ENCODE results near the gene LAMA2. TPM values are rescaled to one million over a fixed set of nuclear protein-coding genes. Genes with fewer than 3 reads are reported as not detected.

Gene LAMA2
- total and polyA plus RNA-seq, 2 experiments from 2014 or later = 0.91 to 6.4 TPM

- Histone ChIP-seq H3F3A (replicated peaks; ENCODE audit: low read depth) (no peaks in the 10 kb centered on the region), H3K79me2 (replicated peaks; ENCODE audit: insufficient read depth) (no peaks in the 10 kb centered on the region), H3K4me3 (no peak overlapping the region), H3K4me2 (no peak overlapping the region), H3K4me1 (ENCODE audit: insufficient read depth) (peaks cover 17% of the 10 kb centered on the region), H2AFZ (no peak overlapping the region), H3K36me3 (ENCODE audit: insufficient read depth) (no peaks in the 10 kb centered on the region), H4K20me1 (replicated peaks; ENCODE audit: insufficient read depth) (no peaks in the 10 kb centered on the region), H3K9me2 (ENCODE audit: insufficient read depth) (peaks cover 5% of the 10 kb centered on the region; the same call in 1 of the 2 replicates), H3K27ac (ENCODE audit: low read depth) (no peak overlapping the region), H3K27me3 (ENCODE audit: insufficient read depth) (no peaks in the 10 kb centered on the region)
- no peaks in the 10 kb centered on the region for H3K9me3 Mint-ChIP-seq
- DNase-seq (ENCODE audit: low spot score) (no peak), ATAC-seq (no peak)
- H3K36me3 Mint-ChIP-seq (ENCODE audit: low read depth) = peaks cover 3% of the 10 kb centered on the region; the same call in 2 of the 3 replicates
- H3K27me3 Mint-ChIP-seq (ENCODE audit: insufficient read depth, low read depth, poor library complexity) = no peaks in the 10 kb centered on the region
- peaks cover 14% of the 10 kb centered on the region for H3K4me1 Mint-ChIP-seq
- H3K4me3 Mint-ChIP-seq = no peak overlapping the region
- TF ChIP-seq JUNB (IDR thresholded peaks at IDR 0.05; ENCODE audit: unreplicated experiment) (no peak), POLR2AphosphoS5 (IDR thresholded peaks at IDR 0.05; ENCODE audit: low read depth) (no peak), ZNF462 (CRISPR knock-in tag; IDR thresholded peaks at IDR 0.05) (no peak), EZH2 (IDR thresholded peaks at IDR 0.05; ENCODE audit: low read depth, unreplicated experiment) (no peak), ETS1 (IDR thresholded peaks at IDR 0.05) (no peak), REST (IDR thresholded peaks at IDR 0.05; ENCODE audit: unreplicated experiment) (no peak), STAT1 (IDR thresholded peaks at IDR 0.05; ENCODE audit: unreplicated experiment) (no peak), CREB1 (CRISPR knock-in tag; IDR thresholded peaks at IDR 0.05; ENCODE audit: low read depth) (no peak), NANOG (IDR thresholded peaks at IDR 0.05; ENCODE audit: borderline replicate concordance) (no peak), CTCF (conservative IDR thresholded peaks at IDR 0.05; ENCODE audit: low read depth in 2 of 2) (no peak), EZH2phosphoT487 (IDR thresholded peaks at IDR 0.05; ENCODE audit: unreplicated experiment) (no peak), ZNF114 (CRISPR knock-in tag; IDR thresholded peaks at IDR 0.05) (no peak), ZNF331 (CRISPR knock-in tag; IDR thresholded peaks at IDR 0.05; ENCODE audit: low read depth) (no peak)
- H3K27ac Mint-ChIP-seq = no peak overlapping the region
Measured at GRCh38 chr6:129335792-129336191, 452.9 kb downstream of the LAMA2 start.
